ENCODE results near the gene PRODH. TPM values are rescaled to one million over a fixed set of nuclear protein-coding genes. Genes with fewer than 3 reads are reported as not detected.

PRODH gene
- total RNA-seq, 1 experiment from 2014 or later, result 1.1 TPM

DNA sequence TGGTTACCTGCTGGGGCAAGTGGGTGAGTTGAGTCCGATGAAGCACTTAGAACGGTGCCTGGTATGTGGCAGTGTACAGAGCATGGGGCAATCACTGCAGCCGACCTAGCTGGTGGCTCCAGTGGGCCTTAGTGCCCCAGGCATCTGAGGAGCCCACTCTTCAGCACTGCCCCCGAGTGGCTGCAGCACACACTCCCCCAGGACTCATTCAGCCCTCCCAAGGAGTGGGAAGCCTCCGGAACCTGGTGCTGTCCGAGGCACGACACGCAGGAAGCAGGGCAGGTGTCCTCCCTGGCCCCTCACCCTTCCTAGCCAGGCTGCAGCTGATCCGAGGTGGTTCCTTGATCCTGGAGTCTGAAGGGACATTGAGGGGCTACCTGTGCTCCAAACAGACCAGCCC, 42.4 kb upstream of the PRODH start:
- Histone ChIP-seq H2AFZ (no peak overlapping the region), H3K9me3 (ENCODE audit: insufficient read depth, low read depth) (no peaks in the 10 kb centered on the region), H3K4me3 (no peak overlapping the region), H3K36me3 (ENCODE audit: low read depth) (no peaks in the 10 kb centered on the region), H3K79me2 (ENCODE audit: low read depth) (no peaks in the 10 kb centered on the region), H3K4me2 (no peak overlapping the region), H3K9me2 (ENCODE audit: insufficient read depth) (no peaks in the 10 kb centered on the region), H3K27me3 (ENCODE audit: insufficient read depth, low read depth) (no peaks in the 10 kb centered on the region; the same call in 1 of the 2 replicates), H3K4me1 (replicated peaks; ENCODE audit: insufficient read depth) (no peaks in the 10 kb centered on the region), H4K20me1 (ENCODE audit: insufficient read depth) (no peaks in the 10 kb centered on the region), H3K27ac (no peak overlapping the region), H3F3A (ENCODE audit: insufficient read depth, low read depth) (no peaks in the 10 kb centered on the region)
- intact Hi-C loops (cut with micrococcal nuclease; ENCODE audit: unreplicated experiment), result no loop called here
- no TSS peak for BruUV-seq (replicated peaks)
- no peak for TF ChIP-seq EZH2 (IDR thresholded peaks at IDR 0.05; ENCODE audit: low read depth)
- no peak for TF ChIP-seq CTCF (conservative IDR thresholded peaks at IDR 0.05)
- DNase-seq, result no peak
- ChIA-PET POLR2A (ENCODE audit: unreplicated experiment) (no interaction called here), CTCF (no interaction called here)

- CTCF ChIA-PET, result no interaction called here
- H3K9me3 ChIP-seq (ENCODE audit: insufficient read depth, low read depth), result no peaks in the 10 kb centered on the region
These were observed 41.8 kb upstream of the PRODH start for GRCh38 chr22:18977824-18978425.

GRCh38 chr22:18976197-18976751, 40.2 kb upstream of the PRODH start:
- POLR2A ChIA-PET (ENCODE audit: unreplicated experiment), result no interaction called here
- Histone ChIP-seq H3K4me1 (replicated peaks; ENCODE audit: insufficient read depth) (no peaks in the 10 kb centered on the region), H2AFZ (no peak overlapping the region), H4K20me1 (ENCODE audit: insufficient read depth) (no peaks in the 10 kb centered on the region), H3F3A (ENCODE audit: insufficient read depth, low read depth) (no peaks in the 10 kb centered on the region), H3K4me2 (no peak overlapping the region), H3K27ac (no peak overlapping the region), H3K79me2 (ENCODE audit: low read depth) (no peaks in the 10 kb centered on the region), H3K36me3 (ENCODE audit: low read depth) (no peaks in the 10 kb centered on the region), H3K9me3 (ENCODE audit: insufficient read depth, low read depth) (no peaks in the 10 kb centered on the region), H3K4me3 (no peak overlapping the region), H3K9me2 (ENCODE audit: insufficient read depth) (no peaks in the 10 kb centered on the region), H3K27me3 (ENCODE audit: insufficient read depth, low read depth) (no peaks in the 10 kb centered on the region; the same call in 1 of the 2 replicates)
- CTCF ChIA-PET, result no interaction called here
- no peak for DNase-seq
- BruUV-seq (replicated peaks), result no TSS peak
- TF ChIP-seq CTCF (conservative IDR thresholded peaks at IDR 0.05), result no peak
- TF ChIP-seq EZH2 (IDR thresholded peaks at IDR 0.05; ENCODE audit: low read depth), result no peak
- intact Hi-C loops (cut with micrococcal nuclease; ENCODE audit: unreplicated experiment), result no loop called here

More at GRCh38 chr22:18977824-18978425, 41.8 kb upstream of the PRODH start:
- Histone ChIP-seq H2AFZ (no peak overlapping the region), H3K36me3 (ENCODE audit: low read depth) (no peaks in the 10 kb centered on the region), H3K9me2 (ENCODE audit: insufficient read depth) (no peaks in the 10 kb centered on the region), H3K27ac (no peak overlapping the region), H3K4me3 (no peak overlapping the region), H3K4me1 (replicated peaks; ENCODE audit: insufficient read depth) (no peaks in the 10 kb centered on the region), H3K4me2 (no peak overlapping the region), H3K27me3 (ENCODE audit: insufficient read depth, low read depth) (no peaks in the 10 kb centered on the region; the same call in 1 of the 2 replicates), H4K20me1 (ENCODE audit: insufficient read depth) (no peaks in the 10 kb centered on the region), H3F3A (ENCODE audit: insufficient read depth, low read depth) (no peaks in the 10 kb centered on the region), H3K79me2 (ENCODE audit: low read depth) (no peaks in the 10 kb centered on the region)
- intact Hi-C loops (cut with micrococcal nuclease; ENCODE audit: unreplicated experiment), result no loop called here
- BruUV-seq (replicated peaks), result no TSS peak
- DNase-seq, result no peak
- no peak for TF ChIP-seq CTCF (conservative IDR thresholded peaks at IDR 0.05)
- TF ChIP-seq EZH2 (IDR thresholded peaks at IDR 0.05; ENCODE audit: low read depth), result no peak
- POLR2A ChIA-PET (ENCODE audit: unreplicated experiment), result no interaction called here

All from PC-9 (cell line).